ENCODE results near the gene GALNT17. TPM values are rescaled to one million over a fixed set of nuclear protein-coding genes. Genes with fewer than 3 reads are reported as not detected.

Gene GALNT17
- total RNA-seq, 2 donors from 2014 or later = not detected

DNA sequence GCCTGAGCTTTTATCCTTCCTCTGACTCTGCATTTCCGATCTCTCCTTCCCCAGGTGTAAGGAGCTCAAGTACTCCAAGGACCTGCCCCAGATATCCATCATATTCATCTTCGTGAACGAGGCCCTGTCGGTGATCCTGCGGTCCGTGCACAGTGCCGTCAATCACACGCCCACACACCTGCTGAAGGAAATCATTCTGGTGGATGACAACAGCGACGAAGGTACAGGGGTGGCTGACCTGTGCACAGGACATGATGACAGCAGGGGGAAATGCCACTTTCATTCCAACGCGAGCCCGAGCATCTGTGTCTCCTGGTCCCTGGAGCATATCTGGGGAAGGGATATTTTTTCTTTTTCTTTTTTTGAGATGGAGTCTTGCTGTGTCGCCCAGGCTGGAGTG is 256.2 kb downstream of the GALNT17 start:
- H3K4me1 Mint-ChIP-seq = no peaks in the 10 kb centered on the region
- DNase-seq (no peak), ATAC-seq (no peak)
- no peaks in the 10 kb centered on the region for H3K36me3 Mint-ChIP-seq (ENCODE audit: low read depth)
- H3K9me3 ChIP-seq (ENCODE audit: control insufficient read depth, low read length, poor library complexity, severe bottlenecking) = no peaks in the 10 kb centered on the region
- no peak overlapping the region for H3K27ac Mint-ChIP-seq
- no peaks in the 10 kb centered on the region for H3K27me3 Mint-ChIP-seq
- H3K4me3 Mint-ChIP-seq = no peak overlapping the region

DNA sequence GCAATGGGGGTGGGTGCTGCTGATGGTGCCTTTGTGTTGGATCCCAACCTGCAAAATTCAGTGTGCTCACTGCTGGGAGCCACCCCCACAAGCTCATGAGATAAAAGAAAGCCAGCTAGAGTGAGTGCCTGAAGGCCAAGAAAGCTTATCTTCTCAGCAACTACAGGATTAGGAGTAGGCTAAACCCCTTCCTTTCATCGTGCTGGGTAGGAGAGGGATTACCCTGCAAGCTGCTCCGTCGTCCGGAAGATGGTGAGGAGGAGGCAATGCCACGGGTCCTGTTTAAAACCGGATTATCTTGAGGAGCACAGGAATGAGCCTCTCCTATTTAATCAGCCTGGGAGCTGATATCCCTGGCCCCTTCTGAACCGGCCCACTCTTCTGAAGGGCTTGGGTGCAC is 258.0 kb downstream of the GALNT17 start:
- Mint-ChIP-seq H3K27ac (no peak overlapping the region), H3K36me3 (ENCODE audit: low read depth) (no peaks in the 10 kb centered on the region), H3K27me3 (no peaks in the 10 kb centered on the region), H3K4me3 (no peak overlapping the region), H3K4me1 (no peaks in the 10 kb centered on the region)
- ATAC-seq (no peak), DNase-seq (no peak)
- no peaks in the 10 kb centered on the region for H3K9me3 ChIP-seq (ENCODE audit: control insufficient read depth, low read length, poor library complexity, severe bottlenecking)

DNA sequence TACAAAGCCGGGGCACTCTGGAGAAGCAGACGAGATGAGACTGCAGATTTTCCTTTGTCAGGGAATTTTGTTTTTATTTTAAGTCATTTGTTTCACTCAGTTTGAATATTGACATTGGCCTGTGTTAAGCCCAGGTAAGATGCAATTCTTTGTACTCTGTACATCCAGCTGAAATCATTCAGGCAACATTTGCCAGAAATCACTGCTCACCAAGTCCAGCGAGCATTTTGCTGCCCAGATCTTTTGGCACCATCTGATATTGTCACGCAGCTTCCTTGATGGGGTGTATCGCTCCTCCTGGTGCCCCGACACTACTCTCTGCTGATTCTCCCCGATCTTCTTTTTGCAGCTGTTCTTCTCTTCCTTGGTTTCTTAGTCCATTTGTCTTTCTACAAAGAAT is 261.7 kb downstream of the GALNT17 start:
- no peak for ATAC-seq
- Mint-ChIP-seq H3K27ac (no peak overlapping the region), H3K4me3 (no peak overlapping the region), H3K27me3 (no peaks in the 10 kb centered on the region), H3K36me3 (ENCODE audit: low read depth) (no peaks in the 10 kb centered on the region), H3K4me1 (no peaks in the 10 kb centered on the region)
- no peaks in the 10 kb centered on the region for H3K9me3 ChIP-seq (ENCODE audit: control insufficient read depth, low read length, poor library complexity, severe bottlenecking)
- DNase-seq = no peak

DNA sequence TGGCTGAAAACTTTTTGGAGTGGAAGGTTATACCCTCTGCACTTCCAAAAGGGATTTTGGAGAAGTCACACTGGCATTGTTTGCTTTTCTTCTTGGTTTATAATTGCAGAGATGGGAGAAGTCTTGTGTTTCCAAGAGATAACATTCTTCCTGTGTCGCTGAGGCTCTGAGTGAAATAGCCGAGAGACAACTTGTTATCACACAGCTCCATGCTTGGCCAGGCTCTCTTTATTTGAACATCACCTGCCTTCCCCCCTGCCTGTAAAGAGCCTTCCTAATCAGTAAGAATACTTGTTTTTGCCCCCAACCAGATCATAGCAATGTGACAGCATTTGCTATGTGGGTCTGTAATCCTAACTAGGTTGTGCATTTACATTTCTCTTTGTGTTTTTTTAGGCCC is 270.7 kb downstream of the GALNT17 start:
- no peak overlapping the region for H3K4me3 Mint-ChIP-seq
- ATAC-seq (no peak), DNase-seq (no peak)
- no peaks in the 10 kb centered on the region for H3K36me3 Mint-ChIP-seq (ENCODE audit: low read depth)
- H3K4me1 Mint-ChIP-seq = no peaks in the 10 kb centered on the region
- H3K27me3 Mint-ChIP-seq = no peaks in the 10 kb centered on the region
- H3K27ac Mint-ChIP-seq = no peak overlapping the region
- H3K9me3 ChIP-seq (ENCODE audit: control insufficient read depth, low read length, poor library complexity, severe bottlenecking) = no peaks in the 10 kb centered on the region

DNA sequence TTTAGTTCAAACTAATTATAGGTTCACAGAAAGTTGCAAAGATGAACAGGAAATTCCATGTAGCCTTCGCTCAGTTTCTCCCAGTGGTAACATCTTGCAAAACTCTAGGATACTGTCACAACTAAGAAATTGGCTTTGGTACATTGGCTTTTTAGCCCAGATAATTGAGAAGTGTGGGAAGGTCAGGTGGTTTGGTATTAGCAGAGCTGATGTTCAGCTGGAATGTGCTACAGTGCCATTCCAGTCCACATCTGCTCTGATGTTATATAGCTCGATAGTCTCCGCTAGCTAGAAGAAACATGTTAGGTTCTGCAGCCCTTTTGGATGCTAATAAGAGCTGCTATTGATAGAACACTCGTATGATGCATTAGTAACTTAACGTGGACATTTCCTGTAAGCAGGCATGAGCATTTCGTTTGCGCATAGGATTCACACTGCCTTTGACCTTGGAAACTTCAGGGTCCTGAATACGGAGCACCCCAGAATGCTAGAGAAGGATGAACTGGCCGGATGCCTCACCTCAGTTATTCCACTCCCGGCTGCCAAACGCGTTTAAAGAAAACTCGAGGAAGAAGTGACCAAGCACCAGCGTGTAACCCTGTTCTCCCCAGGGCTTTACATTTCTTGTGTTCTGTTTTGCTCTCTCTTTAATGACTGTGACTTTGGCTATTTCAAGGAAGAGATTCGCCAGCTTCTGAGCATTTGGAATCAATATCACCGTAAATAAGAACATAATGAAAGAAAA is 271.4 kb downstream of the GALNT17 start:
- Mint-ChIP-seq H3K27ac (no peak overlapping the region), H3K27me3 (no peaks in the 10 kb centered on the region), H3K36me3 (ENCODE audit: low read depth) (no peaks in the 10 kb centered on the region), H3K4me1 (no peaks in the 10 kb centered on the region), H3K4me3 (no peak overlapping the region)
- H3K9me3 ChIP-seq (ENCODE audit: control insufficient read depth, low read length, poor library complexity, severe bottlenecking) = no peaks in the 10 kb centered on the region
- ATAC-seq = no peak
- DNase-seq = no peak

DNA sequence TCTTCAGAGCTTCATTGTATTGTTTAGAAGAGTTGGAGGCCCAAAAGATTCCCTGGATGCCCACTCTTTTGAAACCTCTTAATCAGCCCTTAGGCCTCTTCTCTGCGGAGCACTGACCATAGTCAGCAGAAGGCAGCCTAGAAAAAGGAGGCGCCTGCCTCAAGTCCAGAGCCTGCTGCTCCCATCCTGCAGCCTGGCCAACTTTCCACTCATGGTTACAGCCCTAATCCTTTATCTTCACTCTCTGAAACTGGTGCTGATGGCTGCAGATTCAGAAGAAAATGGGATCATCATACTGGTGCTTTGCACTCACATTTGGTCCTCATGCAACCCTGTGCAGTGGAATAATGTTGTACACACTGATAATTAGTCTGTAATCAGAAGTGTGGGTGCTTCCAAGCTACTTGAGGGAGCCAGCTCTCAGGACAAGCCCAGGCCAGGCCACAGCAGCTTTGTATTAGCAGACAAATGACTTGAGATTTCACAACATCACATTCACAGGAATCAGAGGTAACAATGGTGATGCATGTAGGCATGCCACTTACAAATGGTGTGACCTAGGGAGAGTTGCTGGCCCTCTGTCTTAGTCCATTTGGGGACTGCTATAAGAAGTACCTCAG is 272.9 kb downstream of the GALNT17 start:
- no peaks in the 10 kb centered on the region for H3K9me3 ChIP-seq (ENCODE audit: control insufficient read depth, low read length, poor library complexity, severe bottlenecking)
- no peaks in the 10 kb centered on the region for H3K27me3 Mint-ChIP-seq
- no peak overlapping the region for H3K27ac Mint-ChIP-seq
- H3K4me3 Mint-ChIP-seq = no peak overlapping the region
- H3K4me1 Mint-ChIP-seq = no peaks in the 10 kb centered on the region
- no peaks in the 10 kb centered on the region for H3K36me3 Mint-ChIP-seq (ENCODE audit: low read depth)
- no peak for DNase-seq
- ATAC-seq = no peak

DNA sequence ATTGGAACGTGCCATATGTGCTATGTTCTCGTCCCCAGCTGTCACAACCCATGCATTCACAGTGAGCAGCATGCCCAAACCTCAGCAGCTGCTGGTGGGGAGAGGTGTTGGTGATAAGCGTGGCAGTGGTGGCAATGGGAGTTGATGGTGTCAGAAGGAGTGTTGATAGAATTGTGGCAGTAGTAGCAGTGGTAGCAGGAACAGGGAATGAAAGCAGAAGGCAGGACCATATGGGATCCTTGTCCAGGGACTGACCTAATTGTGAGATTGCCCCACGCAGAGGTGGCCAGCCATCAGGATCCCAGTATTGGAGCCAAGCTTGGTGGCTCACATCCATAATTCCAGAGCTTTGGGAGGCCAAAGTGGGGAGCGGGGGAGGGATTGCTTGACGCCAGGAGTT is 276.3 kb downstream of the GALNT17 start:
- no peaks in the 10 kb centered on the region for H3K9me3 ChIP-seq (ENCODE audit: control insufficient read depth, low read length, poor library complexity, severe bottlenecking)
- Mint-ChIP-seq H3K36me3 (ENCODE audit: low read depth) (no peaks in the 10 kb centered on the region), H3K4me3 (no peak overlapping the region), H3K4me1 (no peaks in the 10 kb centered on the region), H3K27me3 (no peaks in the 10 kb centered on the region), H3K27ac (no peak overlapping the region)
- DNase-seq (no peak), ATAC-seq (no peak)

DNA sequence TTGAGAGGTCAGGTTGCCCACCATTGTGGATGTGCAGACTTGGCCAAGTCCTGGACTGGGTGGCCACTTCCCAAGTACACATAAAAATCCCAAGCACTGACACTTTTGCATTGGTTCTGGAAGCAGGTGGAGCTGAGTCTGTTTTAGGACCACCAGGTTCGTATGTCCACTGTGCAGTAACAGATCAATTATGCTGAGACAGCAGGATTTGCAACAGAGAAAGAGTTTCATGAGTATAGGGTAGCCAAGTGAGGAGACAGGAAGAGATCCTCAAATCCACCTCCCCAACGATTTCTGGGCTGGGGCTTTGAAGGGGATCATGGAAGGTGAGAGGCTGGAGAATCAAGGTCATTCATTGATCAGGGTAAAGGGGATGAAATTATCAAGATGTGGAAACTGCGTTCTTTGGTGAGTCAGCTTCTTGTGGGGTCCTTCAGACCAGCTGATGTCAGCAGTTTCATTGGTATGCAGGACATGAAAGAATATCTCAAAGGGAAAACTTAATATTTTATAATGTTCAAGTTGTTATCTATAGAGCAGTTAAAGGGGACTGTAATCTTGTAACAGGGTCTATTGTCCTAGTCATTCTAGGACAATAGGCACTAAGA is 277.7 kb downstream of the GALNT17 start:
- Mint-ChIP-seq H3K4me3 (no peak overlapping the region), H3K27me3 (no peaks in the 10 kb centered on the region), H3K4me1 (no peaks in the 10 kb centered on the region), H3K27ac (no peak overlapping the region), H3K36me3 (ENCODE audit: low read depth) (no peaks in the 10 kb centered on the region)
- H3K9me3 ChIP-seq (ENCODE audit: control insufficient read depth, low read length, poor library complexity, severe bottlenecking) = no peaks in the 10 kb centered on the region
- DNase-seq (no peak), ATAC-seq (no peak)

DNA sequence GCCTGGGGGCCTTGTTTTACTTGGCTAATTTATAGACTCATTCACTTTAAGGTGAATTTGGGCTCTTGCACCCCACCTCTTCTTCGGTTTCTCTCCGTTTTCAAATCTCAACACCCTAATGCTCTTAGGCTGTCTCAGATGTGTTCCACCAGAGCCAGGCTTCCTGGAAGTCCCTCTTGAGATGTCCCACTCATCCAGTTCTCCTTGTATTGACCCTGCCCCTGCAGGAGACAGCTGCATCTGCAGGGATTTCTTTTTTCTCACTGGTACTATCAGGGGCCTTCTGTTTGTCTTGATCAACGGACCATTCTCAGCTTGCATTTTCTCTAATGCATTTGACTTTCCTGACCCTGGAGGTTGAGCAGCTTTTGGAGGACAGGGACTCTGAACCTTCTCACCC is 279.5 kb downstream of the GALNT17 start:
- no peak overlapping the region for H3K27ac Mint-ChIP-seq
- H3K4me1 Mint-ChIP-seq = no peaks in the 10 kb centered on the region
- H3K27me3 Mint-ChIP-seq = no peaks in the 10 kb centered on the region
- ATAC-seq (no peak), DNase-seq (no peak)
- H3K36me3 Mint-ChIP-seq (ENCODE audit: low read depth) = no peaks in the 10 kb centered on the region
- no peaks in the 10 kb centered on the region for H3K9me3 ChIP-seq (ENCODE audit: control insufficient read depth, low read length, poor library complexity, severe bottlenecking)
- no peak overlapping the region for H3K4me3 Mint-ChIP-seq

DNA sequence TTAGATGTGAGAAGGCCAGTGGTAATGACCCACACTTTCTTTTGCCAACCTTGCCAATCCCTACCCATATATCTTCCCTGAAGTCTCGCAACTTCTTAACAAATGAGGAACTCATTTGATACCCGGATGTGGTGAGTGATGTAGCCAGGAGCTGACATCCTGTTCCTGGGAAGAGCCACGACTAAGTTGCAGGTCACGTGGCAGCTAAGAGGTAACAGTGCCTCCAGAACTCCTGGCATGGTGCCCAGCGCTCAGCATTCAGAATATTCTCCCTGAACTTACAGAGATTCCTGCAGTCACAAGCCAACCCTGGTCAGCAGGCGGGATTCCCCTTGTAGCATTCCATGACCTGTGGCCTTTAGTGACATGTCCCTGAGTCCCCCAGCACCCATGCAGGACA is 282.5 kb downstream of the GALNT17 start:
- no peak overlapping the region for H3K27ac Mint-ChIP-seq
- no peak for ATAC-seq
- H3K27me3 Mint-ChIP-seq = no peaks in the 10 kb centered on the region
- no peak overlapping the region for H3K4me3 Mint-ChIP-seq
- peaks cover 4% of the 10 kb centered on the region for H3K9me3 ChIP-seq (ENCODE audit: control insufficient read depth, low read length, poor library complexity, severe bottlenecking)
- no peak for DNase-seq
- H3K36me3 Mint-ChIP-seq (ENCODE audit: low read depth) = no peaks in the 10 kb centered on the region
- H3K4me1 Mint-ChIP-seq = no peaks in the 10 kb centered on the region

DNA sequence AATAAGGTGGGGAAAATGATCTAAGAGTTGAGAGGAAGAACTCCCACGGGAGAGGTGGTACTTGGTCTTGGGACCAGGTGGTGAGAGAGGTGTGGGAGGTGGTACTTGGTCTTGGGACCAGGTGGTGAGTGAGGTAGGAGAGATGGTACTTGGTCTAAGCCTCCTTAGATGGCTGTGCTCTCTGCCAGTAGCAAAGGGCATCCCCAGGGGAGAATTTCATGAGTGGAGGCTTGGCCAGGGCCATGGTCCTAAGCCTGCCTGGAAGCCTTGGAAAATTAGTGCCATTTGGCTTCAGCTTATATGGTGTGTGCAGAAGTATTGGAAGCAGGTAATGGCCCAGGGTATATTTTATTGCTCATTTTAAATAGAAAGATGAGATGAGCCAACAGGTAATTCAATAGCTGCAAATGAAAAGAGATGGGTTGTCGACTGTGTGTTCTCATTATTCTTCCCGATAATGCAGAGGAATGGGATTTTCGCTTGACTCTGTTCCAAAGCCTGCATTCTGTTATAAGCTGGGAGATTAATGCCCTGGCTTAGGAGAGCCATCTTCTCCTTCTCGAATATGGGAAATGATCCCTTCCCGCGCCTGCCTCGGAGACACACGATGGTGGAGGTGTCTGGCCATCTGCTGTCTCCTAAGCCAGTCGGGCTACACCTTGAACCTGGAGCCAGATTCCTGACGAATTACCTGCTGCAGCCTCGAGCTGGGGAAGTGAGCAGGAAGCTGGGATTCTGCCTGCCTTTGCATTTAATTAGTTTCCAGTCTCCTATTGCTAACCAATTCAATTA is 287.8 kb downstream of the GALNT17 start:
- H3K27ac Mint-ChIP-seq = no peak overlapping the region
- H3K27me3 Mint-ChIP-seq = no peaks in the 10 kb centered on the region
- no peaks in the 10 kb centered on the region for H3K4me1 Mint-ChIP-seq
- peaks cover 4% of the 10 kb centered on the region for H3K9me3 ChIP-seq (ENCODE audit: control insufficient read depth, low read length, poor library complexity, severe bottlenecking)
- H3K36me3 Mint-ChIP-seq (ENCODE audit: low read depth) = no peaks in the 10 kb centered on the region
- H3K4me3 Mint-ChIP-seq = no peak overlapping the region
- ATAC-seq (no peak), DNase-seq (no peak)

DNA sequence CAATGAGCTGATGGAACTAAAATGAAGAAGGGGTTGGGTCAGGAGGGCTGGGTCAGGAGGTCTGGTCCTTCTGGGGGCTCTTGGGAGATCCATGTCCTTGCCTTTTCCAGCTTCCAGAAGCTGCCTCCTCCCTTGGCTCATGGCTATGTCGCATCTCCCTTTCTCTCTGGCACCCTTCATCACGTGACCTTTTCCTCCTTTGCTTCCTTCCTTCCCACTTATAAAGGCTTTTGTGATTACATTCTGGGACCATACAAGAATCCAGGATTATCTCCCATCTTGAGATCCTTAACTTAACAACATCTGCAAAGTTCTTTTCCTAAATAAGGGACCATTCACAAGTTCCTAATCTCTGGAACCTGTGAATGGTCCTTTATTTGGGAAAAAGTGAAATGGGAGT is 290.2 kb downstream of the GALNT17 start:
- ATAC-seq (no peak), DNase-seq (no peak)
- H3K4me1 Mint-ChIP-seq = no peaks in the 10 kb centered on the region
- H3K27ac Mint-ChIP-seq = no peak overlapping the region
- H3K36me3 Mint-ChIP-seq (ENCODE audit: low read depth) = no peaks in the 10 kb centered on the region
- H3K27me3 Mint-ChIP-seq = no peaks in the 10 kb centered on the region
- H3K9me3 ChIP-seq (ENCODE audit: control insufficient read depth, low read length, poor library complexity, severe bottlenecking) = peaks cover 4% of the 10 kb centered on the region
- no peak overlapping the region for H3K4me3 Mint-ChIP-seq
